Loucy (cell line): ENCODE data around the gene RIT2.

Experiments
- H2AFZ ChIP-seq: fragments of 200-600 bp; sonication (generic); 2 replicates; pipeline ENCODE4 v1.6.0; 2016; ENCODE audit warnings: antibody characterized with exemption, mild to moderate bottlenecking, low read length, moderate library complexity
- H3F3A ChIP-seq: fragments of 200-600 bp; 2 replicates; pipeline ENCODE4 v1.6.0; 2016; ENCODE audit warnings: antibody characterized with exemption, low read depth, mild to moderate bottlenecking
- H3K27me3 ChIP-seq: fragments of 200-600 bp; sonication (generic); 2 replicates; pipeline ENCODE4 v1.6.1; 2014; ENCODE audit warnings: low read length, mild to moderate bottlenecking; ENCODE audit not compliant: insufficient read depth, poor library complexity, severe bottlenecking
- H3K36me3 ChIP-seq: fragments of 200-600 bp; sonication (generic); 2 replicates; pipeline ENCODE4 v1.6.1; 2016; ENCODE audit warnings: low read length; ENCODE audit not compliant: insufficient read depth
- H3K4me1 ChIP-seq: fragments of 200-600 bp; sonication (generic); 2 replicates; pipeline ENCODE4 v1.5.1; 2014; ENCODE audit warnings: low read length, mild to moderate bottlenecking; ENCODE audit not compliant: insufficient read depth, poor library complexity, severe bottlenecking
- H3K4me2 ChIP-seq: fragments of 200-600 bp; sonication (generic); 2 replicates; pipeline ENCODE4 v1.6.0; 2014; ENCODE audit warnings: antibody characterized with exemption, low read length, low read depth, mild to moderate bottlenecking; ENCODE audit not compliant: poor library complexity, severe bottlenecking
- H3K4me3 ChIP-seq: fragments of 200-600 bp; sonication (generic); 2 replicates; pipeline ENCODE4 v1.5.1; 2014; ENCODE audit warnings: low read length, mild to moderate bottlenecking, mixed read lengths; ENCODE audit not compliant: poor library complexity, severe bottlenecking
- H3K79me2 ChIP-seq: fragments of 200-600 bp; sonication (generic); 2 replicates; pipeline ENCODE4 v1.6.1; 2014; ENCODE audit warnings: low read length; ENCODE audit not compliant: insufficient read depth
- H3K9ac ChIP-seq: fragments of 200-600 bp; sonication (generic); 2 replicates; pipeline ENCODE4 v1.6.0; 2014; ENCODE audit warnings: mild to moderate bottlenecking, low read depth, low read length, moderate library complexity; ENCODE audit not compliant: poor library complexity, severe bottlenecking
- H3K9me2 ChIP-seq: fragments of 200-600 bp; sonication (generic); replicated peaks from 2 replicates; pipeline ENCODE4 v1.6.1; 2016; ENCODE audit warnings: low read depth, low read length, mixed read lengths
- H3K9me3 ChIP-seq: fragments of 200-600 bp; sonication (generic); 2 replicates; pipeline ENCODE4 v1.6.1; 2014; ENCODE audit warnings: mild to moderate bottlenecking, antibody characterized with exemption, low read length, low read depth; ENCODE audit not compliant: insufficient read depth
- H4K20me1 ChIP-seq: fragments of 200-600 bp; sonication (generic); 2 replicates; pipeline ENCODE4 v1.6.0; 2014; ENCODE audit warnings: antibody characterized with exemption, low read length, mild to moderate bottlenecking; ENCODE audit not compliant: insufficient read depth, poor library complexity, severe bottlenecking
- EZH2phosphoT487 ChIP-seq: fragments of 200-600 bp; IDR thresholded peaks from 2 replicates; pipeline ENCODE4 v1.6.1; 2018; ENCODE audit warnings: antibody characterized with exemption, mild to moderate bottlenecking, moderate library complexity, borderline replicate concordance
- TF ChIP-seq, protein P1 (sequence below): fragments of 200-600 bp; sonication (generic); conservative IDR thresholded peaks from 2 replicates; pipeline ENCODE4 v1.5.1; 2014; ENCODE audit warnings: mild to moderate bottlenecking, antibody characterized with exemption, low read length

Gene RIT2

DNA sequence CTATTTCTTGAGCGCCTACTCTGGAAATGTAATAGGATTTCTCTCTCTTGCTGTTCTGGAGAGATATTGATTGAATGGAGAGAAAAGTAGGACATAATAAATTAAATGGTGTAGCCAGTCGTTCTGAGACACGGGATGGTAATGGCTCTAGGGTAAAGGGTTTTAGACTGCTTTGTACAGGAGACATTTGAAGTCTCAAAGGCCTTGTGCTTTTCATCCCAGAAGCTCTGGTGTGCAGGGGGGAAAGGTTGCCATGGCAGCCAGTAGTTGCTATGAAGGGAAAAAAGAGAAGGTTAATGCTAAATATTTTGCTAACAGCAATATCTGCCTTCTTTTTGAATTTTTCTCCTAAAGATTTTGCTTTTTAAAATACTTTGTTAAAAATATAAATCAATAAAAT, 359.3 kb downstream of the RIT2 start:
- H2AFZ ChIP-seq: no peak overlapping the region
- no peaks in the 10 kb centered on the region for H3K36me3 ChIP-seq
- H3K9ac ChIP-seq: no peak overlapping the region
- H3K27me3 ChIP-seq: no peaks in the 10 kb centered on the region
- no peaks in the 10 kb centered on the region for H3K9me2 ChIP-seq
- H3K9me3 ChIP-seq: no peaks in the 10 kb centered on the region
- no peaks in the 10 kb centered on the region for H3K79me2 ChIP-seq
- H3K4me1 ChIP-seq: no peaks in the 10 kb centered on the region
- no peak overlapping the region for H3K4me3 ChIP-seq
- H3F3A ChIP-seq: no peaks in the 10 kb centered on the region
- no peak overlapping the region for H3K4me2 ChIP-seq
- H4K20me1 ChIP-seq: no peaks in the 10 kb centered on the region
- TF ChIP-seq, protein P1, sequence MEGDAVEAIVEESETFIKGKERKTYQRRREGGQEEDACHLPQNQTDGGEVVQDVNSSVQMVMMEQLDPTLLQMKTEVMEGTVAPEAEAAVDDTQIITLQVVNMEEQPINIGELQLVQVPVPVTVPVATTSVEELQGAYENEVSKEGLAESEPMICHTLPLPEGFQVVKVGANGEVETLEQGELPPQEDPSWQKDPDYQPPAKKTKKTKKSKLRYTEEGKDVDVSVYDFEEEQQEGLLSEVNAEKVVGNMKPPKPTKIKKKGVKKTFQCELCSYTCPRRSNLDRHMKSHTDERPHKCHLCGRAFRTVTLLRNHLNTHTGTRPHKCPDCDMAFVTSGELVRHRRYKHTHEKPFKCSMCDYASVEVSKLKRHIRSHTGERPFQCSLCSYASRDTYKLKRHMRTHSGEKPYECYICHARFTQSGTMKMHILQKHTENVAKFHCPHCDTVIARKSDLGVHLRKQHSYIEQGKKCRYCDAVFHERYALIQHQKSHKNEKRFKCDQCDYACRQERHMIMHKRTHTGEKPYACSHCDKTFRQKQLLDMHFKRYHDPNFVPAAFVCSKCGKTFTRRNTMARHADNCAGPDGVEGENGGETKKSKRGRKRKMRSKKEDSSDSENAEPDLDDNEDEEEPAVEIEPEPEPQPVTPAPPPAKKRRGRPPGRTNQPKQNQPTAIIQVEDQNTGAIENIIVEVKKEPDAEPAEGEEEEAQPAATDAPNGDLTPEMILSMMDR: no peak
- no peak for TF ChIP-seq EZH2phosphoT487

DNA sequence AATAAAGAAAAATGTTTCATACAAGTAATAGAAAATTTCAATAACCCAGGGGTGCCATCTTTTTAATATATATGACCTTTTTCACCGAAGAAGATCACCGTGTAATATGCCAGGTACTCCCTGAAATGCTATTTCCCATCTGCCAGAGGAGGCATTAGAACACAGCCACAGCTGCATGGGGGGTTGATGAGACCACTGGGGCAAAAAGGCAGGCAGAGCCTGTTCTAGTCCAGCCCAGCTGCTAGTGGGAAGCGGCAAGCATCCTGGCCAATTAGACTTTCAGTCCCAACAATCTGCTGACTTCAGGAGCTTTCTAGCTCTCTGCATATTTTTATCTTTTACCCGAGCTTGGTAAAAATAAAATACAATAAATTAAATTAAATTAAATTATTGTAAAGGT, 362.6 kb downstream of the RIT2 start:
- no peak for TF ChIP-seq EZH2phosphoT487
- TF ChIP-seq, protein P1: no peak
- Histone ChIP-seq H3K4me1 (no peaks in the 10 kb centered on the region), H3K9me2 (no peaks in the 10 kb centered on the region), H3K9ac (no peak overlapping the region), H3K4me2 (no peak overlapping the region), H3K27me3 (no peaks in the 10 kb centered on the region), H4K20me1 (no peaks in the 10 kb centered on the region), H2AFZ (no peak overlapping the region), H3K36me3 (no peaks in the 10 kb centered on the region), H3K4me3 (no peak overlapping the region), H3K9me3 (no peaks in the 10 kb centered on the region), H3F3A (no peaks in the 10 kb centered on the region), H3K79me2 (no peaks in the 10 kb centered on the region)

DNA sequence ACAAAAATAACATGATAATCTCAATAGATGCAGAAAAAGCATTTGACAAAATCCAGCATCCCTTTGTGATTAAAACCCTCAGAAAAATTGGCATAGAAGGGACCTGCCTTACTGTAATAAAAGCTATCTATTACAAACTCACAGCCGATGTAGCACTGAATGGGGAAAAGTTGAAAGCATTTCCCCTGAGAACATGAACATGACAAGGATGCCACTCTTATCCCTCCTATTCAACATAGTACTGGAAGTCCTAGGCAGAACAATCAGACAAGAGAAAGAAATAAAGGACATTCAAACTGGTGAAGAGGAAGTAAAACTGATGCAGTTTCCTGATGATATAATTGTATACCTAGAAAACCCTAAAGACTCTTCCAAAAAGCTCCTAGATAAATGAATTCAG, 368.7 kb downstream of the RIT2 start:
- Histone ChIP-seq H3K9me2 (no peaks in the 10 kb centered on the region), H3K36me3 (no peaks in the 10 kb centered on the region), H3K4me3 (no peak overlapping the region), H3K4me1 (no peaks in the 10 kb centered on the region), H3K9me3 (no peaks in the 10 kb centered on the region), H3K4me2 (no peak overlapping the region), H3F3A (no peaks in the 10 kb centered on the region), H4K20me1 (no peaks in the 10 kb centered on the region), H2AFZ (no peak overlapping the region), H3K79me2 (no peaks in the 10 kb centered on the region), H3K27me3 (no peaks in the 10 kb centered on the region), H3K9ac (no peak overlapping the region)
- TF ChIP-seq EZH2phosphoT487: no peak

DNA sequence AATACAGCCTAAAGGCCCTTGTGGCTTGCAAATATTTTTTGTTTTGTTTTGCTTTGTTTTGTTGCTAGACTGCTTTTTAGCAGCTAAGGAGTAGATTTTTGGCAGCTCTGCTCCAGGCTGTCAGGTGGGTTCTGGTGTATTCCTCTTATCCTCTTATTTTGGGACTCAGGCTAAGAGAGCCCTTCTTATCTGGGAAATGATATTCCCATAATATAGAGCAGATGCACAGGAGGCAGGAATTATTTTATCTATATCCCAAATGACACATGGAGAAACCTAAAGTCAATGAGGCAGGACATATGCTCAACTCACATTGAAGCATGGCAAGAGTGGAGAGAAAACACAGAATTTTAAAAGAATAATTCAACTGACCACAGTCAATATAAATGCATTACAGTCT, 369.6 kb downstream of the RIT2 start:
- Histone ChIP-seq H3K9me3 (no peaks in the 10 kb centered on the region), H3K27me3 (no peaks in the 10 kb centered on the region), H3K4me1 (no peaks in the 10 kb centered on the region), H3K4me3 (no peak overlapping the region), H3K79me2 (no peaks in the 10 kb centered on the region), H3K9ac (no peak overlapping the region), H3K36me3 (no peaks in the 10 kb centered on the region), H2AFZ (no peak overlapping the region), H3K4me2 (no peak overlapping the region), H3F3A (no peaks in the 10 kb centered on the region), H3K9me2 (no peaks in the 10 kb centered on the region), H4K20me1 (no peaks in the 10 kb centered on the region)
- TF ChIP-seq EZH2phosphoT487: no peak
- TF ChIP-seq, protein P1: no peak
